Measurements from ENCODE around the gene KRTAP10-2.

DNA sequence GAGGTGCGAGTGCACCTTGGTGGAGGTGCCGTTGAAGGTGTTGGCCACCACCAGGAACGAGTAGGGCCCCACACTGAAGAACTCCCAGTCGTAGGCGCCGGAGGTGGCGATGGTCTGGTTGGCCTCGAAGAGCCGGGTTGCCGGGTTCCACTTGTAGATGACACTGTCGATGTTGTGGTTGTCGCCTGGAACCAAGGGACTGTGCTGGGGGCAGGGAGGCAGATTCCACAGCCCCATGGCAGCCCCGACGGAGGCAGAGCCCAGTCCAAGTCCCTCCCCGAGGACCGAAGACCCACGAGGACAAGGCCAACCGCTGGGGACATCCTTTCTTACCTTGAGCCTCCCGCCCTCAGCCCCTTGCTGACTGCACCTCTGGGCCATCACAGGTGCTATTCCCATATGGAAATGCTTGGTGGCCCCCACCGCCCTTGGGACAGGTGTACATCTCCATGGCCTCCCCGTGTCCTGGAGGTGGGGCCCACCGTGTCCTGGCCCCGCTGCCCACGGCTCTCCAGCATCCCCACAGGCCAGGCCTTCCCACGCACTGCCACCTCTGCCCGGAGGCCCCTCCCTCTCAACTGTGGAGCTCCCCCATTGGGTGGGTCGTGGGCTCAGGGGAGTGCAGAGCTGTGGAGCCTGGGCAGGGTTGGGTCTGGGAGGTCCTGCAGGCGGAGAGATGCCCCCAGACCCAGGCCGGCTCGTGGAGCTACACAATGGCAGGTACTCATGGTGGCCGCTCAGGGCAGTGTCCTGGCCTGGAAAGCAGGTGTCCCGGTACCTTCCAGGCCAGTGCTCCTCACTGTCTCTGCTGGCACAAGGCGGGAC is 29.2 kb downstream of the KRTAP10-2 start:
- TF ChIP-seq POLR2AphosphoS2 (IDR thresholded peaks at IDR 0.05; ENCODE audit: low read length) (no peak), TAF7 (tag; IDR thresholded peaks at IDR 0.05) (no peak), PYGO2 (tag; IDR thresholded peaks at IDR 0.05) (no peak), EP300 (IDR thresholded peaks at IDR 0.05; ENCODE audit: low read length) (no peak), GTF3C2 (IDR thresholded peaks at IDR 0.05; ENCODE audit: borderline replicate concordance, extremely low read depth, insufficient read length) (no peak), ZNF263 (CRISPR knock-in tag; IDR thresholded peaks at IDR 0.05; ENCODE audit: borderline replicate concordance) (no peak), NR3C1 (CRISPR knock-in tag; IDR thresholded peaks at IDR 0.05) (no peak), ZNF224 (CRISPR knock-in tag; IDR thresholded peaks at IDR 0.05) (no peak)
- TF ChIP-seq, protein P1, sequence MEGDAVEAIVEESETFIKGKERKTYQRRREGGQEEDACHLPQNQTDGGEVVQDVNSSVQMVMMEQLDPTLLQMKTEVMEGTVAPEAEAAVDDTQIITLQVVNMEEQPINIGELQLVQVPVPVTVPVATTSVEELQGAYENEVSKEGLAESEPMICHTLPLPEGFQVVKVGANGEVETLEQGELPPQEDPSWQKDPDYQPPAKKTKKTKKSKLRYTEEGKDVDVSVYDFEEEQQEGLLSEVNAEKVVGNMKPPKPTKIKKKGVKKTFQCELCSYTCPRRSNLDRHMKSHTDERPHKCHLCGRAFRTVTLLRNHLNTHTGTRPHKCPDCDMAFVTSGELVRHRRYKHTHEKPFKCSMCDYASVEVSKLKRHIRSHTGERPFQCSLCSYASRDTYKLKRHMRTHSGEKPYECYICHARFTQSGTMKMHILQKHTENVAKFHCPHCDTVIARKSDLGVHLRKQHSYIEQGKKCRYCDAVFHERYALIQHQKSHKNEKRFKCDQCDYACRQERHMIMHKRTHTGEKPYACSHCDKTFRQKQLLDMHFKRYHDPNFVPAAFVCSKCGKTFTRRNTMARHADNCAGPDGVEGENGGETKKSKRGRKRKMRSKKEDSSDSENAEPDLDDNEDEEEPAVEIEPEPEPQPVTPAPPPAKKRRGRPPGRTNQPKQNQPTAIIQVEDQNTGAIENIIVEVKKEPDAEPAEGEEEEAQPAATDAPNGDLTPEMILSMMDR (IDR thresholded peaks at IDR 0.05 in 2 of 3, conservative IDR thresholded peaks at IDR 0.05 in 1 of 3; ENCODE audit: insufficient read depth in 2 of 3, low read depth in 1 of 3, low read length in 3 of 3) = no peak

Measured in K562 (cell line).